ENCODE measurements around the gene NUDT22. TPM values are rescaled to one million over a fixed set of nuclear protein-coding genes. Genes with fewer than 3 reads are reported as not detected.

The NUDT22 gene
- total and polyA plus RNA-seq, 2 of the 4 experiments (the other 2 are of a cell fraction), result 21.3 to 44.6 TPM

DNA sequence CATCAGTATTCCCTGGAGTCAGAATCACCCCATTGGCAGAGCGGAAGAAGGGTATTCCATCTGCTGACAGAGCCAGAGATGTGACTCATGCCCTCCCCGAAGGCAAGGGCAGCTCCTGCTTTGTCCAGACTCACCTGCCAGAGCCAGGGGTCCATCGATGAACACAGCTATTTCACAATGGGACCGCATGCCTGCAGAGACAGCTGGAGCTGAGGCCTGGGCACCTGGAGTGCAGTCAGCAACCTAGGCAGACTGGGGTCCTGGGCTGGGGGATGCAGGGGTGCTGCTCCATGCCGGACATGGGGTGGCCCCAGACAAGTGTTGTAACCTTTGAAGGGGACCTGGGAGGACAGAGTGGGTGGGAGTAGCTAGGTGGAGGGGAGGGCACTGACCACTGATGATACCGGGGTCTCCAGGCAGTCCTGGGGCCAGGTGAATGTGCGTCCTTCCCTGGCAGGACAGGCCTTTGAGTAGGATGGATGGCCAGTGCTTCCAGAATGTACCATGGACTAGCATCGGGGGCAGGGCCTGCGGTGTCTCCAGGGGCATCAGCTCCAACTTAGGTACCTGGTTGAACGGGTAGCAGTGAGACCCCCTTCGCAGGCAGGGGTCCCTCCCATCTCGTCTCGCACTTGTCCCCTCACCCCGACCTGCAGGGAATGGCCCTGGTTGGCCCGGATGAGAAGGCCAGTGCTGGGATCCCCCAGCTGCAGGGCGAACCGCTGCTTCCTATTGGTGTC, 1.8 kb upstream of the NUDT22 start:
- no peak overlapping the region for H3K27ac ChIP-seq (ENCODE audit: insufficient read depth, low read length)
- no peak overlapping the region for H3K9ac ChIP-seq (ENCODE audit: low read depth, low read length)
- in situ Hi-C loops (cut with MboI; ENCODE audit: low sequenced_read_pairs) (no loop called here), intact Hi-C loops (cut with micrococcal nuclease) (no loop called here), dilution Hi-C loops (cut with HindIII; ENCODE audit: low sequenced_read_pairs, unreplicated experiment) (no loop called here)
- H4K91ac ChIP-seq (ENCODE audit: insufficient read depth, low read depth, low read length), result no peak overlapping the region
- no peak for DNase-seq
- ChIA-PET CTCF (no interaction called here), POLR2A (ENCODE audit: unreplicated experiment) (interaction anchor here (0.5 kb wide), 1 partner anchor 1452 kb away, joined by 4 read pairs; no protein-coding TSS in a partner anchor)
- peaks cover 19% of the 10 kb centered on the region for H3K9me1 ChIP-seq (ENCODE audit: insufficient read depth, low read length)
- no peak overlapping the region for H4K5ac ChIP-seq (ENCODE audit: low read depth, low read length)
- no peak overlapping the region for H3K14ac ChIP-seq (replicated peaks; ENCODE audit: low read depth, low read length)
- no peak overlapping the region for H3K18ac ChIP-seq (ENCODE audit: low read depth, low read length)
- TSS peak; percentile 49 for BruUV-seq (replicated peaks)
- no peak overlapping the region for H3K56ac ChIP-seq (ENCODE audit: extremely low read depth, insufficient read depth, low read length)
- no peak overlapping the region for H2BK15ac ChIP-seq (ENCODE audit: low read depth, low read length)
- H2AFZ ChIP-seq (replicated peaks; ENCODE audit: low read length, poor library complexity), result no peak overlapping the region
- no peak overlapping the region for H3K4me3 ChIP-seq (ENCODE audit: insufficient read depth, low read depth, low read length)
- H3K4ac ChIP-seq (ENCODE audit: low read depth, low read length), result no peak overlapping the region
- no peaks in the 10 kb centered on the region; the same call in 1 of the 2 replicates for H4K20me1 ChIP-seq (ENCODE audit: insufficient read depth, low read length)
- H3K23ac ChIP-seq (ENCODE audit: low read depth, low read length), result no peak overlapping the region
- peaks cover 22 to 47% of the 10 kb centered on the region in 2 experiments; a peak in 3 of 4 replicates for H3K79me1 ChIP-seq (ENCODE audit: low read depth in 1 of 2, low read length in 2 of 2)
- ATAC-seq (ENCODE audit: low read depth), result no peak
- H2AK5ac ChIP-seq (ENCODE audit: low read depth, low read length), result no peak overlapping the region
- no peaks in the 10 kb centered on the region for H3K9me3 ChIP-seq (ENCODE audit: control insufficient read depth, insufficient read depth, low read length)
- H2BK120ac ChIP-seq (ENCODE audit: low read depth, low read length), result no peak overlapping the region
- H3K4me1 ChIP-seq (ENCODE audit: control insufficient read depth, insufficient read depth, low read length), result peaks cover 14% of the 10 kb centered on the region
- H4K8ac ChIP-seq (ENCODE audit: low read depth in 2 of 2, low read length in 2 of 2), result no peak overlapping the region
- H2BK5ac ChIP-seq (ENCODE audit: low read depth, low read length, poor library complexity, severe bottlenecking), result no peak overlapping the region
- no peak overlapping the region for H2BK20ac ChIP-seq (ENCODE audit: low read depth, low read length)
- no peaks in the 10 kb centered on the region for H3K27me3 ChIP-seq (ENCODE audit: control insufficient read depth, insufficient read depth, low read length)
- H2AK9ac ChIP-seq (replicated peaks; ENCODE audit: low read depth, low read length, poor library complexity), result peak overlapping the region; percentile 65
- TF ChIP-seq CHD1 (IDR thresholded peaks at IDR 0.05; ENCODE audit: low read depth, low read length) (no peak), RAD21 (IDR thresholded peaks at IDR 0.05; ENCODE audit: low read length) (no peak), MXI1 (IDR thresholded peaks at IDR 0.05; ENCODE audit: borderline replicate concordance, low read depth, low read length) (no peak), SMC3 (IDR thresholded peaks at IDR 0.05; ENCODE audit: low read depth, low read length) (no peak), MAFK (IDR thresholded peaks at IDR 0.05; ENCODE audit: low read depth, low read length) (no peak)
- TF ChIP-seq, protein P1, sequence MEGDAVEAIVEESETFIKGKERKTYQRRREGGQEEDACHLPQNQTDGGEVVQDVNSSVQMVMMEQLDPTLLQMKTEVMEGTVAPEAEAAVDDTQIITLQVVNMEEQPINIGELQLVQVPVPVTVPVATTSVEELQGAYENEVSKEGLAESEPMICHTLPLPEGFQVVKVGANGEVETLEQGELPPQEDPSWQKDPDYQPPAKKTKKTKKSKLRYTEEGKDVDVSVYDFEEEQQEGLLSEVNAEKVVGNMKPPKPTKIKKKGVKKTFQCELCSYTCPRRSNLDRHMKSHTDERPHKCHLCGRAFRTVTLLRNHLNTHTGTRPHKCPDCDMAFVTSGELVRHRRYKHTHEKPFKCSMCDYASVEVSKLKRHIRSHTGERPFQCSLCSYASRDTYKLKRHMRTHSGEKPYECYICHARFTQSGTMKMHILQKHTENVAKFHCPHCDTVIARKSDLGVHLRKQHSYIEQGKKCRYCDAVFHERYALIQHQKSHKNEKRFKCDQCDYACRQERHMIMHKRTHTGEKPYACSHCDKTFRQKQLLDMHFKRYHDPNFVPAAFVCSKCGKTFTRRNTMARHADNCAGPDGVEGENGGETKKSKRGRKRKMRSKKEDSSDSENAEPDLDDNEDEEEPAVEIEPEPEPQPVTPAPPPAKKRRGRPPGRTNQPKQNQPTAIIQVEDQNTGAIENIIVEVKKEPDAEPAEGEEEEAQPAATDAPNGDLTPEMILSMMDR (conservative IDR thresholded peaks at IDR 0.05; ENCODE audit: low read depth, low read length), result no peak
- H3K36me3 ChIP-seq (ENCODE audit: control insufficient read depth, insufficient read depth, low read length), result peaks cover 5% of the 10 kb centered on the region
- no peak overlapping the region for H3K4me2 ChIP-seq (ENCODE audit: low read depth, low read length)
- 95% methylated on average over 15 of the region's 17 CpGs; no CpG with 5 or more reads in 1 of the 2 experiments for WGBS, 2 experiments (ENCODE audit: extremely low coverage in 2 of 2, insufficient read length in 1 of 2)

Measured in IMR-90 (cell line).